AG08395 (cell line): Measurements from ENCODE around the gene CFAP46.
"Not testable (repeated sequence)": the region's sequence is repeated elsewhere in the genome, so short reads cannot be mapped to it uniquely, and the experiment has no call there.

ENCODE experiments used
- DNase-seq: peaks from one replicate; pipeline ENCODE4 v3.0.0; 2012; ENCODE audit warnings: mixed read lengths, low spot score

The CFAP46 gene

GRCh38 chr10:132912713-132913558 is 29.4 kb downstream of the CFAP46 start:
- no peak for DNase-seq

- no peak for DNase-seq
These were observed 30.1 kb downstream of the CFAP46 start for GRCh38 chr10:132912225-132912712.

- DNase-seq: no peak
These were observed 30.6 kb downstream of the CFAP46 start for GRCh38 chr10:132911786-132912097.

GRCh38 chr10:132910901-132911785 is 31.2 kb downstream of the CFAP46 start:
- DNase-seq: peak; percentile 10

GRCh38 chr10:132910186-132910880 is 32.0 kb downstream of the CFAP46 start:
- no peak for DNase-seq

GRCh38 chr10:132909491-132910071 is 32.8 kb downstream of the CFAP46 start:
- no peak for DNase-seq

GRCh38 chr10:132908621-132909295 is 33.6 kb downstream of the CFAP46 start:
- DNase-seq: no peak

GRCh38 chr10:132907821-132908620 is 34.3 kb downstream of the CFAP46 start:
- DNase-seq: no peak

GRCh38 chr10:132906836-132907235 is 35.5 kb downstream of the CFAP46 start:
- no peak for DNase-seq

- DNase-seq: no peak
These were observed 36.3 kb downstream of the CFAP46 start for GRCh38 chr10:132906106-132906505.

GRCh38 chr10:132905661-132906060 is 36.7 kb downstream of the CFAP46 start:
- no peak for DNase-seq

- DNase-seq: no peak
These were observed 37.3 kb downstream of the CFAP46 start for GRCh38 chr10:132904814-132905649.

GRCh38 chr10:132904181-132904813 is 38.1 kb downstream of the CFAP46 start:
- DNase-seq: peak; percentile 62

- not testable (repeated sequence) for DNase-seq
These were observed 39.5 kb downstream of the CFAP46 start for GRCh38 chr10:132902656-132903575.

- no peak for DNase-seq
These were observed 41.0 kb downstream of the CFAP46 start for GRCh38 chr10:132901351-132901750.

- no peak for DNase-seq
These were observed 42.1 kb downstream of the CFAP46 start for GRCh38 chr10:132900211-132900756.

GRCh38 chr10:132899751-132900065 is 42.7 kb downstream of the CFAP46 start:
- no peak for DNase-seq
